H1 (cell line): ENCODE measurements around the gene EHD2. TPM values are rescaled to one million over a fixed set of nuclear protein-coding genes. Genes with fewer than 3 reads are reported as not detected.

ENCODE experiments used
- CTCF ChIA-PET: fragments of 300-600 bp; sonication (Branson Sonifier 250); formaldehyde crosslinking; loops from one replicate; lab custom pipeline; 2021; ENCODE audit not compliant: partially characterized antibody; lab: Charles Lee
- POLR2A ChIA-PET: fragments of 300-600 bp; sonication (Branson Sonifier 250); formaldehyde crosslinking; loops from one replicate; lab custom pipeline; 2021; ENCODE audit warnings: inconsistent platforms; ENCODE audit not compliant: partially characterized antibody; lab: Charles Lee
- DNase-seq, 2 experiments: peaks; one replicate each; pipeline versions ENCODE4 v3.0.0 to v3.0.0-alpha.2; 2010 to 2022; ENCODE audit warnings: low spot score in 2 of 2, low read depth in 1 of 2, mixed read lengths in 1 of 2
- FAIRE-seq: peaks from 2 replicates; lab custom pipeline; 2011; peaks lifted over from hg19 to GRCh38; lab: Jason Lieb, UNC
- H2AFZ ChIP-seq: 2 replicates; pipeline ENCODE4 v1.8.1; 2012; ENCODE audit warnings: low read length, inconsistent platforms
- H2AK5ac ChIP-seq: 2 replicates; pipeline ENCODE4 v1.6.1; 2013; ENCODE audit warnings: low read depth, low read length
- H2BK120ac ChIP-seq: replicated peaks from 2 replicates; pipeline ENCODE3; 2013; ENCODE audit warnings: low read depth, low read length, inconsistent platforms
- H2BK12ac ChIP-seq: 2 replicates; pipeline ENCODE4 v1.6.1; 2013; ENCODE audit warnings: low read depth, low read length
- H2BK15ac ChIP-seq: 2 replicates; pipeline ENCODE4 v1.6.1; 2013; ENCODE audit warnings: low read length
- H2BK20ac ChIP-seq: 2 replicates; pipeline ENCODE4 v1.6.1; 2013; ENCODE audit warnings: low read length
- H2BK5ac ChIP-seq: 2 replicates; pipeline ENCODE4 v1.6.1; 2013; ENCODE audit warnings: low read depth, low read length
- H3K14ac ChIP-seq: 2 replicates; pipeline ENCODE4 v1.6.1; 2013; ENCODE audit warnings: inconsistent platforms; ENCODE audit not compliant: insufficient read length
- H3K18ac ChIP-seq: 2 replicates; pipeline ENCODE4 v1.6.1; 2013; ENCODE audit warnings: low read length; ENCODE audit errors: extremely low read depth
- H3K23ac ChIP-seq: 2 replicates; pipeline ENCODE4 v1.6.1; 2013; ENCODE audit warnings: inconsistent platforms; ENCODE audit not compliant: insufficient read length
- H3K23me2 ChIP-seq: 2 replicates; pipeline ENCODE4 v1.6.1; 2013; ENCODE audit warnings: low read depth, low read length
- H3K27ac ChIP-seq: 2 replicates; pipeline ENCODE4 v1.6.1; 2011; ENCODE audit warnings: low read depth, low read length, inconsistent platforms
- H3K27me3 ChIP-seq, 4 experiments: replicated peaks in 1 of 4; 1 replicate in 1 of 4; 2 replicates in 3 of 4; pipeline versions ENCODE4 v1.6.1 to v1.8.1; 2011 to 2013; ENCODE audit warnings: low read length in 3 of 4, mild to moderate bottlenecking in 3 of 4, inconsistent platforms in 2 of 4, mixed read lengths in 2 of 4, moderate library complexity in 1 of 4; ENCODE audit not compliant: control insufficient read depth in 3 of 4, insufficient read depth in 3 of 4; ENCODE audit errors: extremely low read depth in 1 of 4
- H3K36me3 ChIP-seq, 4 experiments: 2 replicates each; pipeline versions ENCODE4 v1.6.1 to v1.8.1; 2011 to 2013; ENCODE audit warnings: mild to moderate bottlenecking in 4 of 4, low read length in 3 of 4, moderate library complexity in 2 of 4, control low read depth in 1 of 4, inconsistent platforms in 1 of 4; ENCODE audit not compliant: insufficient read depth in 4 of 4, control insufficient read depth in 2 of 4
- H3K4ac ChIP-seq: replicated peaks from 2 replicates; pipeline ENCODE3; 2013; ENCODE audit warnings: low read length, low read depth, mixed read lengths, inconsistent platforms; ENCODE audit not compliant: insufficient read length
- H3K4me1 ChIP-seq, 4 experiments: replicated peaks in 1 of 4; 1 replicate in 1 of 4; 2 replicates in 3 of 4; pipeline versions ENCODE4 v1.6.1 to v1.8.1; 2011 to 2013; ENCODE audit warnings: low read length in 3 of 4, inconsistent platforms in 2 of 4, mixed read lengths in 1 of 4; ENCODE audit not compliant: insufficient read depth in 4 of 4, control insufficient read depth in 3 of 4
- H3K4me2 ChIP-seq, 2 experiments: 2 replicates each; pipeline versions ENCODE4 v1.6.1 to v1.8.1; 2011 to 2013; ENCODE audit warnings: low read depth in 2 of 2, low read length in 2 of 2, control low read depth in 1 of 2, inconsistent platforms in 1 of 2, mild to moderate bottlenecking in 1 of 2; ENCODE audit not compliant: insufficient read depth in 1 of 2
- H3K4me3 ChIP-seq, 4 experiments: fragments of 200-600, 300-600 bp in 1 of 4; sonication (generic), shearing (Covaris generic), sonication (Bioruptor Twin) in 1 of 4; 2 replicates each; pipeline versions ENCODE4 v1.5.1 to v1.8.1; 2011 to 2016; ENCODE audit warnings: low read length in 4 of 4, low read depth in 3 of 4, control low read depth in 2 of 4, inconsistent platforms in 2 of 4, mild to moderate bottlenecking in 2 of 4, mixed read lengths in 1 of 4, moderate library complexity in 1 of 4; ENCODE audit not compliant: insufficient read depth in 2 of 4; ENCODE audit errors: extremely low read depth in 1 of 4
- H3K56ac ChIP-seq: replicated peaks from 2 replicates; pipeline ENCODE3; 2013; ENCODE audit warnings: low read depth, mild to moderate bottlenecking, mixed read lengths, low read length, inconsistent platforms; ENCODE audit not compliant: insufficient read length
- H3K79me1 ChIP-seq: 2 replicates; pipeline ENCODE4 v1.6.1; 2013; ENCODE audit warnings: low read depth, low read length, control low read depth
- H3K79me2 ChIP-seq, 2 experiments: 2 replicates each; pipeline versions ENCODE4 v1.6.1 to v1.8.1; 2012 to 2013; ENCODE audit warnings: low read length in 2 of 2, mild to moderate bottlenecking in 2 of 2, inconsistent platforms in 1 of 2; ENCODE audit not compliant: insufficient read depth in 2 of 2, control insufficient read depth in 1 of 2
- H3K9ac ChIP-seq, 4 experiments: replicated peaks in 1 of 4; 1 replicate in 1 of 4; 2 replicates in 3 of 4; pipeline versions ENCODE4 v1.6.1 to v1.8.1; 2011 to 2013; ENCODE audit warnings: low read depth in 3 of 4, low read length in 3 of 4, control low read depth in 2 of 4, mild to moderate bottlenecking in 2 of 4, moderate library complexity in 2 of 4, inconsistent platforms in 1 of 4; ENCODE audit errors: extremely low read depth in 1 of 4
- H3K9me3 ChIP-seq, 2 experiments: 2 replicates each; pipeline versions ENCODE4 v1.6.1 to v1.8.1; 2012 to 2013; ENCODE audit warnings: mild to moderate bottlenecking in 2 of 2, moderate library complexity in 2 of 2, control low read depth in 1 of 2, inconsistent platforms in 1 of 2, low read depth in 1 of 2, low read length in 1 of 2, mixed read lengths in 1 of 2; ENCODE audit not compliant: insufficient read depth in 2 of 2
- H4K20me1 ChIP-seq, 2 experiments: replicated peaks in 1 of 2; 2 replicates each; pipeline versions ENCODE3 to v1.8.1; 2011 to 2013; ENCODE audit warnings: inconsistent platforms in 2 of 2, low read length in 2 of 2, mild to moderate bottlenecking in 1 of 2; ENCODE audit not compliant: insufficient read depth in 2 of 2, control insufficient read depth in 1 of 2
- H4K5ac ChIP-seq: 2 replicates; pipeline ENCODE4 v1.6.1; 2013; ENCODE audit warnings: low read length, low read depth, mixed read lengths, inconsistent platforms; ENCODE audit not compliant: insufficient read length
- H4K8ac ChIP-seq: 2 replicates; pipeline ENCODE4 v1.8.0; 2013; ENCODE audit warnings: mild to moderate bottlenecking, moderate library complexity, low read length, inconsistent platforms; ENCODE audit not compliant: insufficient read depth; ENCODE audit errors: extremely low read depth
- H4K91ac ChIP-seq: replicated peaks from 2 replicates; pipeline ENCODE3; 2013; ENCODE audit warnings: low read length, mixed read lengths, inconsistent platforms; ENCODE audit not compliant: insufficient read length
- CBX5 ChIP-seq: fragments of 300-800, 300-1000 bp; sonication (generic); IDR thresholded peaks from 2 replicates; pipeline ENCODE4 v1.7.1; 2016; ENCODE audit warnings: antibody characterized with exemption, low read length, low read depth
- HDAC2 ChIP-seq, 2 experiments: fragments of 300-600 bp in 1 of 2; sonication (generic) in 1 of 2; IDR thresholded peaks; 2 replicates each; pipeline ENCODE4 v1.6.1; 2011 to 2012; ENCODE audit warnings: low read depth in 2 of 2, low read length in 2 of 2, mild to moderate bottlenecking in 2 of 2, moderate library complexity in 2 of 2, borderline replicate concordance in 1 of 2, inconsistent platforms in 1 of 2
- HDAC6 ChIP-seq: IDR thresholded peaks from one replicate; pipeline ENCODE4 v1.7.1; 2012; ENCODE audit warnings: low read depth, mild to moderate bottlenecking, inconsistent platforms, low read length, moderate library complexity
- JUND ChIP-seq: IDR thresholded peaks from 2 replicates; pipeline ENCODE4 v1.6.1; 2011; ENCODE audit warnings: mild to moderate bottlenecking, improper control_type of control experiment, low read length
- KDM1A ChIP-seq: fragments of 200-600, 300-600 bp; sonication (generic); IDR thresholded peaks from 2 replicates; pipeline ENCODE4 v1.7.1; 2016; ENCODE audit warnings: mild to moderate bottlenecking, low read length, borderline replicate concordance
- KDM4A ChIP-seq: IDR thresholded peaks from one replicate; pipeline ENCODE4 v1.7.1; 2012; ENCODE audit warnings: low read depth, mild to moderate bottlenecking, moderate library complexity, low read length, inconsistent platforms; ENCODE audit not compliant: severe bottlenecking
- MAFK ChIP-seq: IDR thresholded peaks from 2 replicates; pipeline ENCODE4 v1.6.1; 2012; ENCODE audit warnings: low read depth, mild to moderate bottlenecking, improper control_type of control experiment, low read length
- NANOG ChIP-seq: IDR thresholded peaks from 2 replicates; pipeline ENCODE4 v1.6.1; 2011; ENCODE audit warnings: low read length, low read depth, mild to moderate bottlenecking, inconsistent platforms; ENCODE audit not compliant: insufficient read depth, poor library complexity, severe bottlenecking
- POU5F1 ChIP-seq: IDR thresholded peaks from 2 replicates; pipeline ENCODE4 v1.6.1; 2011; ENCODE audit warnings: low read depth, mild to moderate bottlenecking, low read length, moderate library complexity
- SP1 ChIP-seq: IDR thresholded peaks from 2 replicates; pipeline ENCODE4 v1.6.1; 2011; ENCODE audit warnings: low read depth, low read length
- TCF12 ChIP-seq: IDR thresholded peaks from 2 replicates; pipeline ENCODE4 v1.6.1; 2011; ENCODE audit warnings: low read depth, mild to moderate bottlenecking, low read length
- WGBS, 2 experiments: shearing (Covaris generic) in 1 of 2; methylation state at CpG; one replicate each; pipeline versions ENCODE4 v1.1.6 to v1.1.7; 2013 to 2015; ENCODE audit warnings: low lambda C conversion rate in 2 of 2, mixed read lengths in 2 of 2, inconsistent platforms in 1 of 2, low coverage in 1 of 2, missing lambda C conversion rate in 1 of 2; ENCODE audit not compliant: insufficient replicate concordance in 2 of 2, insufficient coverage in 1 of 2, insufficient read length in 1 of 2; ENCODE audit errors: extremely low coverage in 1 of 2, missing lambda C conversion rate in 1 of 2; 5-methylcytosine and 5-hydroxymethylcytosine counted together
- polyA plus RNA-seq, 7 experiments: library from polyadenylated mRNA; depleted of rRNA in 3 of 7; stranded (reverse) in 5 of 7; unstranded in 2 of 7; fragments of >200 nt in 5 of 7; fragments of 200-250 nt in 2 of 7; gene quantifications; 1 replicate in 5 of 7; 2 replicates in 1 of 7; 4 replicates in 1 of 7; pipeline versions ENCODE4 v1.2.1 to v1.2.3, GENCODE V29; 2011 to 2013; ENCODE audit warnings: missing spikeins in 2 of 7, mixed read lengths in 2 of 7
- total RNA-seq: library from RNA; stranded (reverse); fragmentation: NEBNext Ultra II Directional; extraction: Animal tissue kit (Norgen Biotek cat#: 25700); gene quantifications from 2 replicates; pipeline ENCODE4 v1.2.1, GENCODE V29; 2021

Gene EHD2
- total and polyA plus RNA-seq, 2 of the 8 experiments (the other 6 are each of a cell fraction or from before 2014, with no cell fraction given), result 4.5 to 14.3 TPM

DNA sequence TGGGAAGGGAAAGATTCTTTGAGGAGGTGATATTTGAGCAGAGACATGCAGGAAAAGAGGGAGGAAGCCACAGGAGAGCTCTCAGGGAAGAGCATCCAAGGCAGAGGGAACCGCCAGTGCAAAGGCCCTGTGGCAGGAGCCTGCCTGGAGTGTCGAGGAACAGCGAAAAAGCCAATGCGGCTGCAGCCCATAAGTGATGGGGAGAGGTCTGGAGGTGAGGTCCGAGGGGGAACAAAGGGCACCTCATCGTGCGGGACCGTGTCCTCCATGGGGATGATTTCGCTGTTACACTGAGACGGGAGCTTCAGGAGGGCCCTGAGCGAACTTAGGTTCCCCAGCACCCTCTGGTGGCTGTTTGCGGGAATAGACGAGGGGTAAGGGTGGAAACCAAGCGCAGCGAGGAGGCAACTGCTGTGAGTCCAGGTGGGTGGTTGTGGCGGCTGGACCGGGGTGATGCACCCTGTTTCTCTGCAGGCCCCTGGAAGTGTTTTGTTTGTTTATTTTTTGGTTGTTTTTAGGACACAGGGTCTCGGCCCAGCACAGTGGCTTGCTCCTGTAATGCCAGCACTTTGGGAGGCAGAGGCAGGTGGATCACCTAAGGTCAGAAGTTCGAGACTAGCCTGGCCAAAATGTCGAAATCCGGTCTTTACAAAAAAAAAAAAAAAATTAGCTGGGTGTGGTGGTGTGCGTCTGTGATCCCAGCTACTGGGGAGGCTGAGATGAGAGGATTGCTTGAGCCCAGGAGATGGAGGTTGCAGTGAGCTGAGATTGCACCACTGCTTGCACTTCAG, 5.9 kb upstream of the EHD2 start:
- Histone ChIP-seq H3K23ac (no peak overlapping the region), H2AK5ac (no peak overlapping the region; the same call in 1 of the 2 replicates), H2AFZ (0 out of 2 replicates have a peak overlapping the region, but pooled peaks have one; percentile 28), H4K8ac (0 out of 2 replicates have a peak overlapping the region, but pooled peaks have one; percentile 90), H2BK20ac (no peak overlapping the region), H3K36me3 (peaks cover 0 to 4% (median 0%) of the 10 kb centered on the region in 4 experiments; a peak in 4 of 8 replicates), H4K91ac (no peak overlapping the region), H2BK12ac (no peak overlapping the region), H3K4me3 (no peak overlapping the region), H3K79me1 (no peaks in the 10 kb centered on the region), H3K56ac (no peak overlapping the region), H3K4ac (no peak overlapping the region), H3K79me2 (no peaks in the 10 kb centered on the region), H4K5ac (no peak overlapping the region), H3K18ac (no peak overlapping the region), H3K4me2 (peak overlapping the region in 1 of 2 experiments; percentile 36; a peak in 1 of 4 replicates), H3K14ac (no peak overlapping the region), H4K20me1 (no peaks in the 10 kb centered on the region), H3K27me3 (no peaks in the 10 kb centered on the region), H3K27ac (no peak overlapping the region), H3K9ac (no peak overlapping the region), H2BK15ac (no peak overlapping the region), H2BK5ac (no peak overlapping the region), H3K23me2 (no peaks in the 10 kb centered on the region), H2BK120ac (no peak overlapping the region), H3K4me1 (no peaks in the 10 kb centered on the region), H3K9me3 (no peaks in the 10 kb centered on the region)
- peak; percentile 83 for FAIRE-seq
- 36% methylated on average over 22 of the region's 22 CpGs; no CpG with 5 or more reads in 1 of the 2 experiments for WGBS, 2 experiments
- peak in 1 of 2 experiments; percentile 94 for DNase-seq
- ChIA-PET CTCF (interaction anchor here (0.6 to 24.9 kb wide), 50 partner anchors 8 to 1963 kb away, joined by 3 to 436 read pairs (median 4); partner anchors contain the start of genes KPTN and NOP53), POLR2A (interaction anchor here (0.8 to 2.1 kb wide), 11 partner anchors 9 to 279 kb away, joined by 3 to 10 read pairs (median 4); partner anchors contain the start of gene SLC8A2)
- TF ChIP-seq POU5F1 (no peak), HDAC6 (no peak), KDM4A (no peak), KDM1A (peak; percentile 98), NANOG (no peak), JUND (no peak), CBX5 (no peak), TCF12 (no peak), SP1 (0 out of 2 replicates have a peak, but pooled peaks have one; percentile 56), HDAC2 (IDR thresholded peaks at IDR 0.05; ENCODE audit: borderline replicate concordance in 1 of 2, low read depth in 2 of 2, low read length in 2 of 2) (peak in 1 of 2 experiments; percentile 93; a peak in 2 of 4 replicates), MAFK (no peak)
